ENCODE data around the gene SPATA6.
"Not testable (repeated sequence)": the region's sequence is repeated elsewhere in the genome, so short reads cannot be mapped to it uniquely, and the experiment has no call there.

SPATA6 gene

GRCh38 chr1:48492392-48492791 is 20.4 kb upstream of the SPATA6 start:
- no peak for DNase-seq (ENCODE audit: low read depth)
- Histone ChIP-seq H3K9me3 (ENCODE audit: control insufficient read depth, low read length) (no peaks in the 10 kb centered on the region), H3K4me1 (ENCODE audit: control insufficient read depth, insufficient read depth, low read length) (peaks cover 41% of the 10 kb centered on the region), H3K36me3 (ENCODE audit: control insufficient read depth, insufficient read depth, low read length, severe bottlenecking) (no peaks in the 10 kb centered on the region), H3K9ac (ENCODE audit: low read length) (no peak overlapping the region), H3K27me3 (replicated peaks; ENCODE audit: control insufficient read depth, insufficient read depth, low read length) (no peaks in the 10 kb centered on the region), H3K4me3 (ENCODE audit: low read length) (no peak overlapping the region)

- no peak overlapping the region for H3K4me3 ChIP-seq (ENCODE audit: low read length)
- no peaks in the 10 kb centered on the region for H3K9me3 ChIP-seq (ENCODE audit: control insufficient read depth, low read length)
- H3K4me1 ChIP-seq (ENCODE audit: control insufficient read depth, insufficient read depth, low read length), result peaks cover 21% of the 10 kb centered on the region
- no peak for DNase-seq (ENCODE audit: low read depth)
- H3K9ac ChIP-seq (ENCODE audit: low read length), result no peak overlapping the region
- no peaks in the 10 kb centered on the region for H3K36me3 ChIP-seq (ENCODE audit: control insufficient read depth, insufficient read depth, low read length, severe bottlenecking)
- H3K27me3 ChIP-seq (replicated peaks; ENCODE audit: control insufficient read depth, insufficient read depth, low read length), result no peaks in the 10 kb centered on the region
Observed at GRCh38 chr1:48488721-48489120, 16.7 kb upstream of the SPATA6 start.

- DNase-seq (ENCODE audit: low read depth), result no peak
- H3K36me3 ChIP-seq (ENCODE audit: control insufficient read depth, insufficient read depth, low read length, severe bottlenecking), result no peaks in the 10 kb centered on the region
- no peak overlapping the region for H3K4me3 ChIP-seq (ENCODE audit: low read length)
- H3K9ac ChIP-seq (ENCODE audit: low read length), result no peak overlapping the region
- H3K4me1 ChIP-seq (ENCODE audit: control insufficient read depth, insufficient read depth, low read length), result no peaks in the 10 kb centered on the region
- no peaks in the 10 kb centered on the region for H3K27me3 ChIP-seq (replicated peaks; ENCODE audit: control insufficient read depth, insufficient read depth, low read length)
- H3K9me3 ChIP-seq (ENCODE audit: control insufficient read depth, low read length), result no peaks in the 10 kb centered on the region
Observed at GRCh38 chr1:48480504-48480903, 8.5 kb upstream of the SPATA6 start.

- H3K36me3 ChIP-seq (ENCODE audit: control insufficient read depth, insufficient read depth, low read length, severe bottlenecking); H3K9ac ChIP-seq (ENCODE audit: low read length); H3K4me3 ChIP-seq (ENCODE audit: low read length); DNase-seq (ENCODE audit: low read depth); H3K27me3 ChIP-seq (replicated peaks; ENCODE audit: control insufficient read depth, insufficient read depth, low read length); H3K4me1 ChIP-seq (ENCODE audit: control insufficient read depth, insufficient read depth, low read length); H3K9me3 ChIP-seq (ENCODE audit: control insufficient read depth, low read length): not testable (repeated sequence)
Observed at GRCh38 chr1:48480023-48480422, 8.0 kb upstream of the SPATA6 start.

- H3K4me3 ChIP-seq (ENCODE audit: low read length), result peak overlapping the region; percentile 90
- no peaks in the 10 kb centered on the region for H3K9me3 ChIP-seq (ENCODE audit: control insufficient read depth, low read length)
- H3K4me1 ChIP-seq (ENCODE audit: control insufficient read depth, insufficient read depth, low read length), result peaks cover 19% of the 10 kb centered on the region
- no peaks in the 10 kb centered on the region for H3K27me3 ChIP-seq (replicated peaks; ENCODE audit: control insufficient read depth, insufficient read depth, low read length)
- H3K36me3 ChIP-seq (ENCODE audit: control insufficient read depth, insufficient read depth, low read length, severe bottlenecking), result no peaks in the 10 kb centered on the region
- DNase-seq (ENCODE audit: low read depth), result peak; percentile 34
- H3K9ac ChIP-seq (ENCODE audit: low read length), result peak overlapping the region; percentile 91
Observed at GRCh38 chr1:48472638-48473037, 634 bp upstream of the SPATA6 start.

- no peaks in the 10 kb centered on the region for H3K9me3 ChIP-seq (ENCODE audit: control insufficient read depth, low read length)
- peak; percentile 40 for DNase-seq (ENCODE audit: low read depth)
- H3K36me3 ChIP-seq (ENCODE audit: control insufficient read depth, insufficient read depth, low read length, severe bottlenecking), result no peaks in the 10 kb centered on the region
- no peaks in the 10 kb centered on the region for H3K27me3 ChIP-seq (replicated peaks; ENCODE audit: control insufficient read depth, insufficient read depth, low read length)
- H3K9ac ChIP-seq (ENCODE audit: low read length), result peak overlapping the region; percentile 79
- H3K4me3 ChIP-seq (ENCODE audit: low read length), result peak overlapping the region; percentile 90
- peaks cover 28% of the 10 kb centered on the region for H3K4me1 ChIP-seq (ENCODE audit: control insufficient read depth, insufficient read depth, low read length)
Observed at GRCh38 chr1:48470950-48471690, 884 bp downstream of the SPATA6 start.

- peak; percentile 5 for DNase-seq (ENCODE audit: low read depth)
- peak overlapping the region; percentile 79 for H3K9ac ChIP-seq (ENCODE audit: low read length)
- H3K27me3 ChIP-seq (replicated peaks; ENCODE audit: control insufficient read depth, insufficient read depth, low read length), result no peaks in the 10 kb centered on the region
- H3K4me1 ChIP-seq (ENCODE audit: control insufficient read depth, insufficient read depth, low read length), result peaks cover 28% of the 10 kb centered on the region
- H3K36me3 ChIP-seq (ENCODE audit: control insufficient read depth, insufficient read depth, low read length, severe bottlenecking), result no peaks in the 10 kb centered on the region
- no peaks in the 10 kb centered on the region for H3K9me3 ChIP-seq (ENCODE audit: control insufficient read depth, low read length)
- peak overlapping the region; percentile 90 for H3K4me3 ChIP-seq (ENCODE audit: low read length)
Observed at GRCh38 chr1:48470481-48470855, 1.5 kb downstream of the SPATA6 start.

GRCh38 chr1:48469616-48470480 is 2.2 kb downstream of the SPATA6 start:
- Histone ChIP-seq H3K4me3 (ENCODE audit: low read length) (peak overlapping the region; percentile 90), H3K9me3 (ENCODE audit: control insufficient read depth, low read length) (no peaks in the 10 kb centered on the region)

GRCh38 chr1:48466594-48466993 is 5.4 kb downstream of the SPATA6 start:
- Histone ChIP-seq H3K4me1 (ENCODE audit: control insufficient read depth, insufficient read depth, low read length) (peaks cover 21% of the 10 kb centered on the region), H3K9me3 (ENCODE audit: control insufficient read depth, low read length) (no peaks in the 10 kb centered on the region), H3K4me3 (ENCODE audit: low read length) (no peak overlapping the region), H3K9ac (ENCODE audit: low read length) (no peak overlapping the region), H3K36me3 (ENCODE audit: control insufficient read depth, insufficient read depth, low read length, severe bottlenecking) (no peaks in the 10 kb centered on the region), H3K27me3 (replicated peaks; ENCODE audit: control insufficient read depth, insufficient read depth, low read length) (no peaks in the 10 kb centered on the region)
- no peak for DNase-seq (ENCODE audit: low read depth)

More at GRCh38 chr1:48469616-48470480, 2.2 kb downstream of the SPATA6 start:
- DNase-seq (ENCODE audit: low read depth), result peak; percentile 67
- peak overlapping the region; percentile 79 for H3K9ac ChIP-seq (ENCODE audit: low read length)
- no peaks in the 10 kb centered on the region for H3K27me3 ChIP-seq (replicated peaks; ENCODE audit: control insufficient read depth, insufficient read depth, low read length)
- no peaks in the 10 kb centered on the region for H3K36me3 ChIP-seq (ENCODE audit: control insufficient read depth, insufficient read depth, low read length, severe bottlenecking)
- peaks cover 28% of the 10 kb centered on the region for H3K4me1 ChIP-seq (ENCODE audit: control insufficient read depth, insufficient read depth, low read length)

GRCh38 chr1:48462716-48463302 is 9.2 kb downstream of the SPATA6 start:
- H3K27me3 ChIP-seq (replicated peaks; ENCODE audit: control insufficient read depth, insufficient read depth, low read length), result no peaks in the 10 kb centered on the region
- DNase-seq (ENCODE audit: low read depth), result no peak
- no peaks in the 10 kb centered on the region for H3K9me3 ChIP-seq (ENCODE audit: control insufficient read depth, low read length)
- peaks cover 9% of the 10 kb centered on the region for H3K4me1 ChIP-seq (ENCODE audit: control insufficient read depth, insufficient read depth, low read length)
- H3K4me3 ChIP-seq (ENCODE audit: low read length), result no peak overlapping the region
- H3K36me3 ChIP-seq (ENCODE audit: control insufficient read depth, insufficient read depth, low read length, severe bottlenecking), result no peaks in the 10 kb centered on the region
- no peak overlapping the region for H3K9ac ChIP-seq (ENCODE audit: low read length)

GRCh38 chr1:48450505-48450904 is 21.5 kb downstream of the SPATA6 start:
- no peaks in the 10 kb centered on the region for H3K4me1 ChIP-seq (ENCODE audit: control insufficient read depth, insufficient read depth, low read length)
- H3K9me3 ChIP-seq (ENCODE audit: control insufficient read depth, low read length), result no peaks in the 10 kb centered on the region
- DNase-seq (ENCODE audit: low read depth), result peak; percentile 29
- no peaks in the 10 kb centered on the region for H3K36me3 ChIP-seq (ENCODE audit: control insufficient read depth, insufficient read depth, low read length, severe bottlenecking)
- no peak overlapping the region for H3K4me3 ChIP-seq (ENCODE audit: low read length)
- H3K9ac ChIP-seq (ENCODE audit: low read length), result no peak overlapping the region
- no peaks in the 10 kb centered on the region for H3K27me3 ChIP-seq (replicated peaks; ENCODE audit: control insufficient read depth, insufficient read depth, low read length)
